Fibroblast of skin of abdomen (primary cell): ENCODE data around the gene RHEBL1. TPM values are rescaled to one million over a fixed set of nuclear protein-coding genes. Genes with fewer than 3 reads are reported as not detected.
A peak's percentile ranks its signal among the peaks of the same experiment; 100 is the strongest.

Experiments used
- DNase-seq: peaks from one replicate; pipeline ENCODE4 v3.0.0-alpha.2; 2013
- polyA plus RNA-seq, 2 experiments: library from polyadenylated mRNA; unstranded; fragments of 120-200 nt; gene quantifications; one replicate each; pipeline ENCODE4 v1.2.1, GENCODE V29; 2013; ENCODE audit not compliant: insufficient read length in 2 of 2

Gene RHEBL1, protein sequence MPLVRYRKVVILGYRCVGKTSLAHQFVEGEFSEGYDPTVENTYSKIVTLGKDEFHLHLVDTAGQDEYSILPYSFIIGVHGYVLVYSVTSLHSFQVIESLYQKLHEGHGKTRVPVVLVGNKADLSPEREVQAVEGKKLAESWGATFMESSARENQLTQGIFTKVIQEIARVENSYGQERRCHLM
- 1.2 TPM for polyA plus RNA-seq (2013, experiment 1 of 2; ENCODE audit: insufficient read length)
- polyA plus RNA-seq (2013, experiment 2 of 2; ENCODE audit: insufficient read length), result 1.5 TPM

DNA sequence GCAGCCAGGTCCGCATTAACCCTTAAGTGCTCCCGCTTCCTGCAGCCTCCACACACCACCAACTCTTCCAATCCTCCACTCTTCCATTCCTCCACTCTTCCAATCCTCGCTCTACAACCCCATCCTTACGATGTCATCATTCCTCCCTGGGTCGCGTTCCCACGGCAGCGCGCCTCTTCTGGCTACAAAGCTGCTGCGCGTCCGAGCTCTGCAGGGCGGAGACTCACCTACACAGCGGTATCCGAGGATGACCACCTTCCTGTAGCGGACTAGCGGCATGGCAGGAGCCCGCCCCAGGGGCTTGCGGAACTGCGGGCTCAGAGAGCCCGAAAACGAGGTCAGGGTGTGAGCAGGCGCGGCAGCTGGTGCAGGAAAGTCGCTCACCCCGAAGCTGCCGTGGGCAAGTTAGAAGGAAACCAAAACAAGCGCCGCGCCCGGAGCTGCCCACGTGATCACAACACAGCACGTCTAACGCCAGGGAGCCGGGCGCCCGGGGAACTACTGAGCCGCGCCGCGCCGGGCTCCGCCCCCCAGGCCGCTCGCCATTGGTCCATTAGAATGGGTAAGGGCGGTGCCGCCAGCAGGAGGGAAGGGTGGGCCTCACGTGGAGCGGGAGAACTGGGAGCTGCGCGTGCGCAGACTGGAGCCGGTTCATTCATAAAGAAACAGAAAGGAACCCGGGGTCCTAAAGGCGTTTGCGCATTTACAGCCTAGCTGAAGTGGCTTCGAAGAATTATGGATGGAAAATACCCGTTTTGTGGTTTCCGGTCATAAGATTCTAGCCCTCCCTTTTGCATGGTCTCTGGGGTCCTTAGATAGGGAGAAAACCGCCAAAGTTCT lies at the start of gene RHEBL1:
TSS of gene RHEBL1 (minus strand) at position 473 of the 840 bp plus-strand sequence. CDS start at position 279, 194 bp downstream.
- peak; percentile 96 for DNase-seq

- no peak for DNase-seq
Measured at GRCh38 chr12:49111206-49111605, 41.4 kb upstream of the RHEBL1 start.

GRCh38 chr12:49110464-49111155 lies 40.8 kb upstream of the RHEBL1 start, which contains the start of gene LMBR1L:
Gene LMBR1L, minus strand, starts transcription at chr12:49110847. Its CDS starts 292 bp downstream, at chr12:49110555.
- peak; percentile 99 for DNase-seq

GRCh38 chr12:49109641-49110463 lies 40.1 kb upstream of the RHEBL1 start:
- no peak for DNase-seq

DNA sequence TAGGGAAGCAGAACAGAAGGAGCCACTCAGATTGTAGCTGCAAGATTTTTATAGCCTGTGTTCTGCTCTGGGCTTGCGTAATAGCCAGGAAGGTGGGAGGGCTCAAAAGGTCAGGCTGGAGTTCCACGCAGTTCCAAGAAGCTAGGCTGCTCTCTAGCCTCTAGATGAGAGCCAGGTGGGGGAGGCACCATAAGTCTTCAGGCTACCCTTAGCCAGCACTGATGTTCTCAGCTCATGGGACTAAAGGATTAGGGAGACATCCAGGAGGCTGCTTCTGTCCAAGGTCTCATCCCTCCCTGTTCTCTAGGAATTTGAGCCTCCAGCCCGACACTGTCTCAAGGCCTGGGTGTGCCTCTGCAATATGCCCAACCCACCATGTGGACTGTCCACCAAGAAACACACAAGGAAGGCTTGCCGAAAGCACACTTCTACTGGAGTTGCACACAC lies 39.2 kb upstream of the RHEBL1 start:
- DNase-seq, result no peak

- DNase-seq, result no peak
Measured at GRCh38 chr12:49105504-49106084, 35.8 kb upstream of the RHEBL1 start.

- DNase-seq, result no peak
Measured at GRCh38 chr12:49104822-49105221, 35.0 kb upstream of the RHEBL1 start.

GRCh38 chr12:49100380-49100779 lies 30.6 kb upstream of the RHEBL1 start:
- no peak for DNase-seq

DNA sequence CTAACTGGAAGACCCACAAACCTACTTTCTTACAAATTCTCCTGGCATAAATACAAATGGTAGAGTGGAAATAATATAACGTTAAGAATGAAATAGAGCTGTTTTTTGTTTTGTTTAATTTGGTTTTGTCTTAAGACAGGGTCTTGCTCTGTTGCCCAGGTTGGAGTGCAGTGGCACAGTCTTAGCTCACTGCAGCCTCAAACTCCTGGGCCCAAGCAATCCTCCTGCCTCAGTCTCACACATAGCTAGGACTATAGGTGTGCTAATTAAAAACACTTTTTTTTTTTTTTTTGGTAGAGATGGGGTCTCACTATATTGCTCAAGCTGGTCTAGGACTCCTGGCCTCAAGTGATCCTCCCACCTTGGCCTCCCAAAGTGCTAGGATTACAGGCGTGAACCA lies 28.9 kb upstream of the RHEBL1 start:
- DNase-seq, result no peak

DNA sequence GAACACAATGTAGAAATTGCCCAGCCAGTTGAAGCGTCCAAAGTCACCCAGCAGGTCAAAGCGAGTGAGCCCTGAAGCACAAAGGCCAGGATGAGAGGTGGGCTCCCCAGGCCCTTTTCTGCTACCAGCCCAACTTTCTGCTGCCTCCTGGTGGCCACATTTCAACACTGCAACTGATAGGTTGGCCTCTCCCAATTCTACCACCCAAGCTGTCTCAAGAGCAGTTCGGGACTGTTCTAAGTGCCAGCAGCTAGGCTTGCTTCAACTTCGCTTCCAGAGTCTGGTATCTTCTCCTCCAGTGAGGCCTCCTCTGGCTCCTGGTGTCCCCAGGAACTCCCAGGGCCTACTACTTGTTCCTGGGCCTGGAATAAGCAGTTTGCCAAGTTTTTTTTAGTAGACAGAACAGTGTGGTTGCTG lies 28.3 kb upstream of the RHEBL1 start:
- DNase-seq, result peak; percentile 30

GRCh38 chr12:49097381-49097780 lies 27.6 kb upstream of the RHEBL1 start:
- no peak for DNase-seq

- no peak for DNase-seq
Measured at GRCh38 chr12:49094975-49095365, 25.2 kb upstream of the RHEBL1 start.

GRCh38 chr12:49094160-49094974 lies 24.6 kb upstream of the RHEBL1 start, which contains the start of gene DHH:
Gene DHH, minus strand, starts transcription at chr12:49094801. Its CDS starts 289 bp downstream, at chr12:49094512.
- DNase-seq, result no peak

GRCh38 chr12:49093792-49094159 lies 24.0 kb upstream of the RHEBL1 start:
- DNase-seq, result no peak

DNA sequence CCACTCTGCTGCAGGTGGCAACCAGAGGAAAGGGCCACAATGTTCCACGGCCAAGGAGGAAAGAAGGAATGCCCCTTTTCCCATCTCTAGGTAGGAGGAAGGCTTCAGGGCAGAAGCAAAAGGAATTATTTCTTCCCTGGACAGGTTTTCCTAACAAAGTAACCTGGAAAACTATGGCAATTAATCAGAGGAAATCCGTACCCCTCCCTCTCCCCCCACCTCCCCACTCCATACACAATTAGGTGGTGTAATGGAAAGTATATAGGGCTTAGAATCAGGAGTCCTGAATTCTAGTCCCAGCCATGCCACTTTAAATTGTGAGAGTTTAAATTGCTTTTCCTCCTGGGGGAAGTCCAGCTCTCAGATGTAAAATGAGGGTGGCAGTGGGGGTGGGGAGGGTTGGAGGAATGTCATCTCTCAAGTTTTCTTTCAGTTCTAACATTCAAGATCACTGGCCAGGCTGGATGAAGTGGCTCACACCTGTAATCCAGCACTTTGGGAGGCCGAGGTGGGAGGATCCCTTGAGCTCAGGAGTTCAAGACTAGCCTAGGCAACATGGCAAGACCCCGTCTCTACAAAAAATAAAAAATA lies 23.1 kb upstream of the RHEBL1 start:
- no peak for DNase-seq

DNA sequence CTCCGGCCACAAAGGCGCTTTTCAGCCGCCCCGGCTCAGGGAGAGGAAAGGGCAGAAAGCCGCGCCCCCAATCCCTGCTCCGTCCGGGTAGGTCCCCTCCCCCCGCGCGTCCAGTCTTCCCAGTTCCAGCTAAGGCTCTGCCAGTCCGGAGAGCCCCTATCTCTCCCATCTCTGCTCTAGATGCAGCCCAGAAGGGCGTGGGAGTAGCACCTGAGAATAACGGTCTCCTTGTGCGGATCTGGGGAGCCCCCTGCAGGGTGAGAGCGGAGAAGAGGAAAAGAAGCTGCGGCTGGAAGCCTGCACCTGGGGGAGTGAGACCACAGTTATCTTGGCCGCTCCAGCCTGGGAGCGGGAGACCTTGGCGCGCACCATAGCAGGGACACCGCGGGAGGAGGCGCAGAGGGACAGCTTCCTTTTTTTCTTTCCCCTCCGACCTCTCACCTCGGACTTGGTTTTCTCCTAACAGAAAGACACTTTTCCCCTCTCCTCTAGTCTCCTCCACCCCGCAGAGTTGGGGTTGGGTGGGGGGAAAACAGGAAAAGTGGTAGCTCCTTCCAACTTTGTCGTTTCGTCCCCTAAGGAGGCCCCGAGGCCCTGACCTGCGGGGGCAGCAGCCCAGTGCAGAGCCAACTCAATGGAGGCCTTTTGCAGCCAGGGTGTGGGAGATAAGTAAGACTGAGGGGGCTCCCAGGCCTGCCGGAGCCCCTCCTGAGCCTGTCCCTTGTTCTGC lies 22.5 kb upstream of the RHEBL1 start:
- DNase-seq, result no peak

DNA sequence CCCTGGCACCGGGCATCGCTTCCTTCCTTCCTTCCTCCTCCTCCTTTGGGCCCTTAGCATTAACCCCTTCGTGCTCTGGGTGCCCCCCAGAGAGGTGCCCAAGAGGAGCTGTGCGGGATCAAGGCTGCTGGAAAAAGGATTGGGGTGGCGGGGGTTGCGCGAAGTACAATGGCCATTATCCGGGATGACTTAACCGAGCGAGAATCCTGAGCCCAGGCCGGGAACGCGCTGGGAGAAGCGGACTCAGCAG lies 22.0 kb upstream of the RHEBL1 start:
- no peak for DNase-seq

- DNase-seq, result no peak
Measured at GRCh38 chr12:49091056-49091835, 21.5 kb upstream of the RHEBL1 start.
